HG02623 (cell line): ENCODE data around the gene PLEKHM1.

Experiments used
- ATAC-seq: cut with Tn5 transposase; IDR thresholded peaks from one replicate; pipeline ENCODE4 v1.9.1; 2021; ENCODE audit warnings: moderate library complexity; ENCODE audit not compliant: unreplicated experiment

Gene PLEKHM1

GRCh38 chr17:45404870-45405249, 85.7 kb downstream of the PLEKHM1 start:
- ATAC-seq, result no peak

DNA sequence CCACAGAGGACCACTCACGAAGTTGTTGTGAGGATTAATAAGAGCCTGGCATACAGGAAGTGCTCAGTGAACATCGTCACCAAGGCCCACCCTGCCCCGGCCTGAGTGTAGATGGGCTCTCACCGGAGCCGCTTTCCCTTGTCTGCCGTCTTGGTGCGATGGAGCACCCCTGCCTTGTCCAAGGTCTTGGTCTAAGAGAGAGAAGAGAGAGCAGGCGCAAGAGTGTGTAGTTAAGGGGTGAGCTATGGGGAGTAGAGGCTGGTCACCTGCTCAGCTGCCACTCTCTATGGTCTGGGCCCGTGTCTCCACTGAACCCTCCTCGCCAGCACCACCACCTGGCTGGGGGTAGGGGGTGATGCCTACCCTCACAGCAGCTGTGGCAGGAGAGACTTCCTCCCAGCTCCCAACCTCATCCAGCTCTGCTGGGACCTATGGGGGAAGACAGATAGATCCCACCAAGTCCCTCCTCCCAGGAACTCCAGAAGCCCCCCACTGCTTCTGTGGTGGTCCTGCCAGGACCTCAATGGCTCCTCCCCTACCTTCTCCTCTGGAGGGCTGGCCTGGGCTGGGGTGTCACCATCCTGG, 86.5 kb downstream of the PLEKHM1 start:
- ATAC-seq, result no peak

DNA sequence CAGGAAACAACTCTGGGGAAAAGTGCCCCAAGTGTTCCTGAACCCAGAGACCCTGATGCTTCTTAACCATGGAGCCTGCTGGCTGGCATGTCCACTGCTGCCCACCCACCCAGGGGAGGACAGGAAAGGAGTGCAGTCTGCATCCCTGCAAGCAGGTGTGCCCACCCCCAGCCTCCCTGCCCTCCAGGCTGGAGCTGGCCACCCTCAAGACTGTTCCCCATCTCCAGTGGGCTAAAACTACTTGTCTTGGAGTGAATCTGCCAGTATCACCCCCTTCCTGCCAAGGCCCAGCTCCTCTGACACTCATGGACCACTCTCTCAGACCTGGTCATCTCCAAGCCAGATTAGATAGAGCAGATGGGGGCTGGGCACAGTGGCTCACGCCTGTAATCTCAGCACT, 87.6 kb downstream of the PLEKHM1 start:
- no peak for ATAC-seq

- no peak for ATAC-seq
Observed at GRCh38 chr17:45398800-45399199, 91.7 kb downstream of the PLEKHM1 start.

GRCh38 chr17:45397796-45398195, 92.7 kb downstream of the PLEKHM1 start:
- no peak for ATAC-seq

- ATAC-seq, result no peak
Observed at GRCh38 chr17:45396496-45397205, 93.9 kb downstream of the PLEKHM1 start.

GRCh38 chr17:45395569-45396415, 94.7 kb downstream of the PLEKHM1 start:
- no peak for ATAC-seq

- ATAC-seq, result no peak
Observed at GRCh38 chr17:45394913-45395568, 95.5 kb downstream of the PLEKHM1 start.

- ATAC-seq, result no peak
Observed at GRCh38 chr17:45394564-45394912, 96.0 kb downstream of the PLEKHM1 start.

GRCh38 chr17:45394091-45394490, 96.4 kb downstream of the PLEKHM1 start:
- no peak for ATAC-seq

DNA sequence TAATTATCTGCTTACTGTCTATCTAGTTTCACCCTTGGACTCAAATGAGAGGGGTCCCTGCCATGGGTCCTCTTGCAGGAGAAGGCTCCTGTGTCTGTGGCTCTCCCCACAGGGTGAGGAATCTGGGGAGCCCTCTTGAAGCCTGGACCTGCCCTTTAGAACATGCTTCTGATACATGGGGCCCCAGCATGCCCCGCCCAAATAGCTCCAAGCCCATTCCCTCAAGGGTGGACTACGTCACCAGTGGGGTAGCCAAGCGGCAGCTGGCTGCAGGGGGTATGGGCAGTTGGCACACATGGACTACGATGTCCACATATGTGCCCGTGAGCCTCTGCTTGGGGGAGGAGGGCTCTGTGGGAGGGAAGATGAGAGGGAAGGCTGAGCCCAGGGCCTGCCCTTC, 97.1 kb downstream of the PLEKHM1 start:
- no peak for ATAC-seq

DNA sequence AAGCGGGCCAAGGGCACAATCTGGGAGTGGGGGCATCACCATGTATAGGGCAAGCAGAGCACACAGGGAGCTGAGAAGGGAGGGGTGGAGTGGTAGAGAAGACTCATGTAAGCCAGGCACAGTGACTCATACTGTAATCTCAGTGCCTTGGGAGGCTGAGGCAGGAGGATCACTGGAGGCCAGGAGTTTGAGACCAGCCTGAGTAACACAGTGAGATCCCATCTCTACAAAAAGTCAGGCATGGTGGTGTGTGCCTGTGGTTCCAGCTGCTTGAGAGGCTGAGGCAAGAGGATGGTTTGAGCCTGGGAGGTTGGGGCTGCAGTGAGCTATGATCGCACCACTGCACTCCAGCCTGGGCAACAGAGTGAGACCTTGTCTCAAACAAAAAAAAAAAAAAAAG, 98.6 kb downstream of the PLEKHM1 start:
- ATAC-seq, result no peak

DNA sequence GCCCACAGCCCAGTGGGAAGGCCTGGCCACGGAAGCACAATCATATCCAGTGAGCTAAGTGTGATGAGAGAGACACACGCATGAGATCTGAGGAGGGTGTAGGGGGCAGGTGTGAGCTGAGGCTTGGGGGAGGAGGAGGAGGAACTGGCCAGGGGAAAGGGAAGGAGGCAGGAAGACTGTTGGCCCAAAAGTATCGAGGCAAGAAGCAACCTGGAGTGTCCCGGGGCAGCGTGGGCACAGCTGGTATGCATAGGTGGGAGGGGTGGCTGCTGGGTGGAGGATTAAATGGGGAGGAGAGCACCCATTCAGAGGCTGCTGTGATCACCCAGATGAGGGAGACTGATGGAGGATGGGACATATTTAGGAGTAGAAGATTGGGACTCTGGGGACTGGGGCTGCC, 99.2 kb downstream of the PLEKHM1 start:
- ATAC-seq, result no peak

GRCh38 chr17:45389354-45389753, 101.2 kb downstream of the PLEKHM1 start:
- no peak for ATAC-seq

DNA sequence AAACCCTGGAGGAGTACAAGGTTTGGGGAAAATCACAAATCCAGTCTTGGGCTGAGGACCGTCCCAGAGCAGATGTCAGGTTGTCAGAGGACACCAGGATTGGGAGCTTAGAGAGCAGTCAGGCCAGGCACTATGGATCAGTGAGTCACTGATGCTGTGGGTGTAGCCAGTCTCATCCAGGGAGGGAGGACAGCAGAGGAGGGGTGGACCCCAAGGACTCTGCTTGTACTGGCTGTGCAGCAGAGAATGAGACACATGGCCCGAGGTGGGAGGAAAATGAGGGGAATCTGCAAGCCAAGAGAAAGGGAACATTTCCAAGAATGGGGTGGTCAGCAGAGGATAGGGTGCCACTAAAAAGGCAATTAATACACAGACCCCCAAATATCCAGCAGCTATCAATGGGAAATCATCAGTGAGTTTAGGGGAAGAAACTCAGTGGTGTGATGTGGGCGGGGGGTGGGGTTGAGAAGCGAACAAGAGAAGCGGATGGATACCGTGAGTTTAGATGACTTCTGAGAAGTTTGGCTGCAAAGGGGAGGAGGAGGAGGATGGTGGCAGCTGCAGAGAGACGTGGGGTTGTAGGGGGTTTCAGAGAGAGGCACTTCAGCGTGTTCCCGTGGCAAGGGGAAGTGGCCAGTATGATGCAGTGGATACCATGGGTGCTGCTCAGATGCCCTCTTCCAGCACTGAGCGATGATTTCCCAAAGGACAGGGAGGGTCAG, 101.8 kb downstream of the PLEKHM1 start:
- ATAC-seq, result no peak

DNA sequence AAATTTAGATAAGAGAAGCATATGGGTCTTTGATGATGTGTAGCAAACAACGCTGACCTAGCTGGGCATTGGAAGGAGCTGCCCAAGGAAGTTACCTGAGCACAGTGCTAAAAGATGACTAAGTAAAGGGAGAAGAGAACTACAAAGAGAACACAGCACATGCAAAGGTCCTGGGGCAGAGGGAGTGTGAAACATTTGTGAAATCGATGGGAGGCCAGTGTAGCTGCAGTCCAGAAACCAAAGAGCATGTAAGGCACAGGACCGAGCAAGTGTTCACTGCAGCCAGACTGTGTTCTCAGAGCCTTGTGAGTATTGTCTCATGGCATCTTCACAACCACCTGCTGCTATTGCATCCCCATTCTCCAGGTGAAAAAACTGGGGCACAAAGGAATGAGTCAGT, 102.8 kb downstream of the PLEKHM1 start:
- no peak for ATAC-seq

GRCh38 chr17:45386178-45386577, 104.3 kb downstream of the PLEKHM1 start:
- no peak for ATAC-seq
